Stimulated activated CD4-positive, alpha-beta T cell treated with anti-CD3 and anti-CD28 coated beads, Interleukin-2, amount 100 ng/mL, for 24 hours (primary cell): ENCODE data around the gene RNASE11.
"Not testable (repeated sequence)": the region's sequence is repeated elsewhere in the genome, so short reads cannot be mapped to it uniquely, and the experiment has no call there.

Experiments
- DNase-seq, 2 donors: peaks; one replicate each; pipeline ENCODE4 v3.0.0-alpha.2; 2020

The RNASE11 gene

GRCh38 chr14:20578784-20579502 is 8.9 kb downstream of the RNASE11 start:
- DNase-seq: no peak

DNA sequence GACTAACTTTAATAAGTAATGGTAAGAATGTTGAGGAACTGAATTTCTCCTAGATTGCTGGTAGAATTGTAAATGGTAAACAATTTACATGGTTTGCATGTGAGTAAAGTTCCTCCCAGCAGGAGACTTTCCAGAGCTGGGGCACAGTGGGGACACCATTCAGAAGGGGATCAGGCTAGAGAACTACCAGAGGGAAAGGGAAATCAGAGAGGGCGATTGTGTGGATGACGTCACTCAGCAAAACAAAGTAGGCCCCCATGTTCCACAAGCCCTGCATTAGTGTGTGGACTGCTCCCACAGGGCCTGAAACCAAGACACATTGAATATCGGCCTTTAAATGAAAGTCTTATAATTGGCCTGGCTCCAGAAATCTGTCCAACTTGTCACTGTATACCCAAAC is 9.5 kb downstream of the RNASE11 start:
- no peak for DNase-seq

DNA sequence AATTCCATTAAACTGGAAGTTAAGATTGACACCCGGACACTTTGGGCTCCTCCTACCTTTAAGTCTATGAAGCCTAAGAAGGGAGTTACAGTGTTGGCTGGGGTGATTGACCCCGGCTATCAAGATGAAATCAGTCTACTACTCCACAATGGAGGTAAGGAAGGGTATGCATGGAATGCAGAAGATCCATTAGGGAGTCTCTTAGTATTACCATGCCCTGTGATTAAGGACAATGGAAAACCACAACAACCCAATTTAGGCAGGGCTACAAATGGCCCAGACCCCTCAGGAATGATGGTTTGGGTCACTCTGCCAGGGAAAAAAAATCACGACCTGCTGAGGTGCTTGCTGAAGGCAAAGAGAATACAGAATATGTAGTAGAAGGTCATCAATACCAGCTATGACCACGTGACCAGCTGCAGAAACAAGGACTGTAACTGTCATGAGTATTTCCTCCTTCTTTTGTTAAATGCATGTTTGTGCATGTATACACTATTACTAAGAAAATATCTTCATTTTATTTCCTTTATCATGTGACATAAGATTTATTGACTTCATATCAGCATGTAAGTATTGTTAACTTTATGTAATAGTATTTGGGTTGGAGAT is 15.3 kb downstream of the RNASE11 start:
- not testable (repeated sequence) for DNase-seq

- not testable (repeated sequence) for DNase-seq
These were observed 17.1 kb downstream of the RNASE11 start for GRCh38 chr14:20570720-20571119.

DNA sequence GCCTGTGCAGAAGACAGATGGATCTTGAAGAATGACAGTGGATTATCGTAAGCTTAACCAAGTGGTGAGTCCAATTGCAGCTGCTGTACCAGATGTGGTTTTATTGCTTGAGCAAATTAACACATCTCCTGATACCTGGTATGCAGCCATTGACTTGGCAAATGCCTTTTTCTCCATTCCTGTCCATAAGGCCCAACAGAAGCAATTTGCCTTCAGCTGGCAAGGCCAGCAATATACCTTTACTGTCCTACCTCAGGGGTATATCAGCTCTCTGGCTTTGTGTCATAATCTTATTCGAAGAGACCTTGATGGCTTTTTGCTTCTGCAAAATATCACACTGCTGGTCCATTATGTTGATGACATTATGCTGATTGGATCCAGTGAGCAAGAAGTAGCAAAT is 17.9 kb downstream of the RNASE11 start:
- not testable (repeated sequence) for DNase-seq

GRCh38 chr14:20569066-20569465 is 18.7 kb downstream of the RNASE11 start:
- DNase-seq: no peak

DNA sequence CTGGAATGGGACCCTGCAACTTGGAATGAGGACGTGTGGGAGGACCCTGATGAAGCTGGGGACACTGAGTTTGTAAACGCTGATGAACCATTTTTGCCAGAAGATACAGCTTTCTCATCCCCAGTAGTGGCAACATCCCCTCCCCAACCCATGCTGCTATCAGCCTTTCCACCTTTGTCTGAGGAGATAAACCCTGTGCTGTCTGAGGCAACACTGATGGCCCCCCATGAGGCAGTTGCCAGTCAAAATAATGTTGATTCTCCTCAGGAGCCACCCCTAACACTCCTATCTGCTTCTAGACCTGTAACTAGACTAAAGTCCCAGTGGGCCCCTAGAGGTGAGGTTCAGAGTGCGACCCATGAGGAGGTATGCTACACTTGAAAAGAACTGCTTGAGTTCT is 19.4 kb downstream of the RNASE11 start:
- no peak for DNase-seq

- DNase-seq: not testable (repeated sequence)
These were observed 20.6 kb downstream of the RNASE11 start for GRCh38 chr14:20567199-20567598.

DNA sequence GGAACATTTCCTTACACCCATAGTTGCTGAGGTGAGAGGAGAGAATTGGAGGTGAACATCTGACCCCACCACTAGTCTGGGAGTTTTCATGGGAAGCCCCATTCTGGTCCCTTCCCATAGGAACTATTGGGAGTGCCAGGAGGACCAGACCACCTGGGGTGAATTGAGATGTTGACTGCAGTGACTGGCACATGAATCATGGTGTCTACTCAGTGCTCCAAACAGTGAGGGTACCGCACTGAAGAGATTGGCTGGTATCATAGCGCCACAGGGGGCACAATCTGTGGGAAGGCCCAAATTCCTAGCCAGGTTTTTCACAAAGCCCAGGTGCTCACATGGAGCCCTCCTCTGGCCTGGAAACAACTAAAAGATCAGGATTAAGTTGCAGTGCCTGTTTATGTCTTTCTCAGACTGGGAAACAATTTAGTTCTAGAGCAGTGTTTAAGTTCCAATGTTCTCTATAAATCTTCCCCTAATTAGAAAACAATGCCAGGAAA is 23.3 kb downstream of the RNASE11 start:
- DNase-seq: no peak

DNA sequence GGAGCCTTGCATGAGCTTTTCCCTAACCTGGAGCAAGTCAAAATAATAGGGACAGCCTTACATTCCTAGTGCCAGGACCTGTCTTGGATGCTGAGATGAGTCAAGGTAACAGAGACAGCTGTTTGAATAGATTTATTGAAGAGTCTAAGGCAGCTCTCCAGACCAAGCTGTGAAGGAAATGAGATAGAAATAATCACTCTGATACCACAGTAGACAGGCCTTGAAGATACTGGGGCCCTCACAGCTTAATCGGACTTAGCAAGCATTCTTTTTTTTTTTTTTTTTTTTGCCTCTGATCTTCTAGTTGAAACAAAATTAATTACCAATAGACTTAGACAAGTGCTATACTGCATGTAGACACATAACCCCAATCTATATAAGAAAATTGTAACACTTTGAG is 23.8 kb downstream of the RNASE11 start:
- DNase-seq: no peak

DNA sequence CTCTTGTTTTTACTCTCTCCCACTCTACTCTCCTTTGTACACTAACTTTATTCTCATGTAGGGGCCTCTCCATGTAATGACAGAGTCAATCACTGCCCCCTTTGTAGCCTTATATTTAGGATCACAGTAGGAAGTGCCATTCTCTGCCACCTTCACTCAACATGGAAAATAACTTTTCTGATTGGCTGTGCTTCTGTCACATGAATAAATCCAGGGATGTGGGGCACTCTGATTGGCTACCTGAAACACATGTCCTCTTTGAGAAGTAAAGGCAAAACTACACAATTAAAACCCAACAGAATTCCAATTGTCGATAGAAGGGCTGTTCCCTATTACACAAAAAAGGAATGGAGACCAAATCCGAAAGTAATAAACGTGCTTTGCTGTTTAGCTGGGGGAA is 26.8 kb downstream of the RNASE11 start, which contains the start of gene RNASE9:
TSS of gene RNASE9 (minus strand) at position 87 of the 400 bp plus-strand sequence.
- DNase-seq: no peak

DNA sequence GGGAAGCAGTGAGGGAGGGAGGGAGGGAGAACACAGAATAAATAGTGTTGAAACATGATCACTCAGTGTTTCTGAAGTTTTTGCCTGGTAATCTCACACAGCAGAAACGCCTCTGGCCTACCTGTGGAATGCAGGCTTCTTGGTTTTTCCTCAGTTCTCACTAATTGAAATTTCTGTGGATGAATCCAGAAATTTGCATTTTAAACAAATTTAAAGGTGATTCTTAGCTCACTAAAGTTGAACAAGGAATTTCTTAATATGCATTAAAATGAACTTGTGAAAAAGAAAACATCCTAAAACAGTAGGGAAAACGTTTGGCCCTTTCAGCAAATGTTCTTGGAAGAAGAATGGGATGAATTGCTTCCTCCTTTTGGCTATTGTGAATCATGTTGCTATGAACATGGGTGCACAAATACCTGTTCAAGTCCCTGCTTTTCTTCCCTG is 28.3 kb downstream of the RNASE11 start:
- no peak for DNase-seq

GRCh38 chr14:20557212-20557542 is 30.6 kb downstream of the RNASE11 start:
- no peak for DNase-seq

GRCh38 chr14:20556500-20557211 is 31.1 kb downstream of the RNASE11 start:
- no peak for DNase-seq

DNA sequence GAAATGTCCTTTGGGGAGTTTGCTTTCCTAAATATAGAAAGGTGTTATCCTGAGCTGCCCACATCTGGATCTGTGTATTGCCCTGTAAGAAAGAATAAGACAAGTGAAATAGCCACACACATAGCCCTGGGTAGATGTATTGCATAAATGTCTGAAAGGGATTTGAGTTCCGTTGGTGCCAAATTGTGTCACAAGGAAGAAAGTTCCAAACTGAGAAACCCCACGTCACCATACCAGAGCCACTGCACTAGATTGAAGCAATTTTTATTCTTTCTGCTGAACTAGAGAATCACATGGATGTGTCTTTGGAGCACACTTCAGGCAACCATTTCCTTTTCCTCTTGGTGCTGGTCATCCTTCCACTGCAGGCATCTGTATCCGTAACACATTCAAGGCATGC is 32.0 kb downstream of the RNASE11 start:
- DNase-seq: no peak

DNA sequence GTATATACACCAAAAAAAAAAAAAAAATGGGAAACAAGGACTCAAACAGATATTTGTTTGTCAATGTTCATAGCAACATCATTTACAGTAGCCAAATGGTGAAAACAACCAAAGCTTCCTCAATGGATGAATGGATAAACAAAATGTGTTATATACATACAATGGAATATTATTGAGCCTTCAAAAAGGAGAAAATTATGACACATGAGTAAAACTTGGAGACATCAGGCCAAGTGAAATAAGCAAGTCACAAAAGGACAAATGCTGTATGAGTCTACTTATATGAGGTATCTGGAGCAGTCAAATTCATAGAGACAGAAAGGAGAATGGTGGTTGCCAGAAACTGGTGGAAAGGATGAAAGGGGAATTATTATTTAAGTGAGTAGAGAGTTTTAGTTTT is 34.8 kb downstream of the RNASE11 start:
- DNase-seq: no peak

DNA sequence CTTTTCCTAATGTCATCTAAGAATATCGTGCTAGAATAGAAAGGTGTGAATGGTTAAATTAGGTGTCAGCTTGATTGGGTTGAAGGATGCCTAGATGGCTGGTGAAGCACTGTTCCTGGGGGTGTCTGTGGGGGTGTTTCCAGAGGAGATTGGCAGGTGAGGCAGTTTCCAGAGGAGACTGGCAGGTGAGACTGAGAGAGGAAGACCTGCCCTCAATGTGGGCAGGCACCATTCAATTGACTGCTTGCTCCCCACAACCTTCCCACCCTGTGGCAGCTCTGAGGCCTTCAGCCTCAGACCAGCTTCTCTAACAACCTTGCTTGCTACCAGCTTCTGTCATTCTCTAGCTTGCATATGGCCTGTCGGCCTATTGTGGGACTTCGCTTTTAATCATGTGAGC is 36.2 kb downstream of the RNASE11 start:
- DNase-seq: no peak

DNA sequence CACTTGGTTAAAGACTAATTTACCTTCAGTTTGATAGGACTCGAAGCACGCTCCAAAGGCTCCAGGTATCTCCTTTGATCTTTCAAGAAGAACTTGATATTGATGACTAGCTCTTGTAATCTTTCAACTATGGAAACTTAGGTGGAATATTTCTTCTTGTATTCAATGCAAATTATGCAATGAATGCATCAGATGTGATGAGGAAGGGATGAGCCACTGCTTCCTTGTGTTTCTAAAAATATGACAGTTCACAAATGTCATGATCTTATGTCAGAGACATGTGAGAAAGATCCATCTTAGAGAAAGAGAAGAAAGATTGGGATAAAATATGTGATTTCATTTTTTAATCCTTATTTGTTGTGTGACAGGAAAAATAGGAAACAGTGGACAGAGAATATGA is 36.9 kb downstream of the RNASE11 start:
- DNase-seq: no peak

GRCh38 chr14:20548414-20549158 is 39.2 kb downstream of the RNASE11 start:
- DNase-seq: no peak

DNA sequence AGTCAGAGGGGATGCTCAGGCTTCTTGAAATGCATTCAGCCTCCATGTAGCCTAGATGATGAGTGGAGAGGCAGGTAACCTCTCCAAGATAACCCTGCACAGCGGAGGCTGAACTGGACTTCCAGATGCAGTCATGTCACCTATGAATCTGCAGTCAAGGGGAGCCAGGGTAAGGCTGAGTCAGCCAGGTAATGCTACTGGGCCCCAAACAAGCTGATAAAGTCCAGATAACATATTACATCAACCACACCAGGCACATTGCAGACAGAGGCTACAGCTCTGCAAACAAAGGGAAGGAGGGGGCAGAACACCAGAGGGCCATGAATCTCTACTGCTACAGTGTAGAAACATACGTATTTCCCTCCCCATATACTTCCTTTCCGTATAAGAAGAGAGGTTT is 40.9 kb downstream of the RNASE11 start:
- no peak for DNase-seq

DNA sequence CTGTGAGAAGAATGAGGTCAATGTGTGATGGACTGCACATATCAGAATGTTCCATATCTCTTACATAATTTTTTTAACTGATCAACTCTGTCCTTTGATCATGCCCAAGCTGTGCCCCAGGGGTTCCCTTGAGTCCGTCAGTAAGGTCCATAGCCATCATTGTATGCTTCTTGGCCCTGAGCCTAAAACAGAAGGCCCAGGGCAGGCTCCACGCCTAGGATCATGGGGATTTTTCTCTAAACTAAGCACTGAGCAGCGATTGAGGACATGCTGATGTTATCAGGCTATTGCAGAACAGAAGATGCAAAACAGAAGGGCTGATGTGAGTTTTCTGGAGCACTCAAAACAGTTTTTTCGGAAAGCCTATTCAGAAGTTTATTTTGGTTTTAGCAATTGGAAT is 47.9 kb downstream of the RNASE11 start:
- no peak for DNase-seq
